GM18520 (cell line): Measurements from ENCODE around the gene HBE1.
"Not testable (repeated sequence)": the region's sequence is repeated elsewhere in the genome, so short reads cannot be mapped to it uniquely, and the experiment has no call there.

Experiments
- ATAC-seq: cut with Tn5 transposase; IDR thresholded peaks from one replicate; pipeline ENCODE4 v1.9.1; 2021; ENCODE audit not compliant: unreplicated experiment

Gene HBE1

GRCh38 chr11:5285703-5286340 is 16.1 kb upstream of the HBE1 start:
- no peak for ATAC-seq

- no peak for ATAC-seq
These were observed 14.9 kb upstream of the HBE1 start for GRCh38 chr11:5284637-5285036.

- no peak for ATAC-seq
These were observed 14.1 kb upstream of the HBE1 start for GRCh38 chr11:5283882-5284281.

- no peak for ATAC-seq
These were observed 13.3 kb upstream of the HBE1 start for GRCh38 chr11:5283086-5283485.

- no peak for ATAC-seq
These were observed 12.9 kb upstream of the HBE1 start for GRCh38 chr11:5282628-5283027.

- no peak for ATAC-seq
These were observed 11.9 kb upstream of the HBE1 start for GRCh38 chr11:5281596-5281995.

GRCh38 chr11:5280582-5281102 is 10.9 kb upstream of the HBE1 start:
- peak; percentile 98 for ATAC-seq

GRCh38 chr11:5279471-5280090 is 9.8 kb upstream of the HBE1 start:
- no peak for ATAC-seq

- no peak for ATAC-seq
These were observed 8.2 kb upstream of the HBE1 start for GRCh38 chr11:5277807-5278382.

- ATAC-seq, result no peak
These were observed 7.0 kb upstream of the HBE1 start for GRCh38 chr11:5276697-5277096.

GRCh38 chr11:5275369-5276110 is 5.8 kb upstream of the HBE1 start:
- ATAC-seq, result no peak

- ATAC-seq, result no peak
These were observed 4.7 kb upstream of the HBE1 start for GRCh38 chr11:5274395-5274794.

GRCh38 chr11:5272395-5273017 is 2.8 kb upstream of the HBE1 start:
- peak; percentile 65 for ATAC-seq

- ATAC-seq, result no peak
These were observed 2.6 kb downstream of the HBE1 start for GRCh38 chr11:5267033-5267563.

GRCh38 chr11:5266609-5267008 is 3.1 kb downstream of the HBE1 start:
- ATAC-seq, result no peak

GRCh38 chr11:5265832-5266231 is 3.9 kb downstream of the HBE1 start:
- no peak for ATAC-seq

GRCh38 chr11:5258543-5259262 is 11.0 kb downstream of the HBE1 start:
- no peak for ATAC-seq

- ATAC-seq, result no peak
These were observed 12.4 kb downstream of the HBE1 start for GRCh38 chr11:5257296-5257695.

- not testable (repeated sequence) for ATAC-seq
These were observed 14.9 kb downstream of the HBE1 start, which contains the start of gene HBG2 for GRCh38 chr11:5254646-5255413. TSS of gene HBG2 (minus strand) at chr11:5254781. CDS start at chr11:5254728, 53 bp downstream.
